Stimulated activated CD4-positive, alpha-beta T cell treated with anti-CD3 and anti-CD28 coated beads, TNF-alpha, amount 100 ng/mL, for 48 hours (primary cell): ENCODE measurements around the gene PDE4D.
"Not testable (repeated sequence)": the region's sequence is repeated elsewhere in the genome, so short reads cannot be mapped to it uniquely, and the experiment has no call there.

Experiments
- DNase-seq, 3 donors: peaks; one replicate each; pipeline ENCODE4 v3.0.0-alpha.2; 2020; ENCODE audit warnings: low read depth in 3 of 3

Gene PDE4D

GRCh38 chr5:59421986-59422941 is 471.3 kb downstream of the PDE4D start:
- no peak for DNase-seq

GRCh38 chr5:59420596-59420995 is 472.9 kb downstream of the PDE4D start:
- DNase-seq, result no peak

- no peak for DNase-seq
Measured at GRCh38 chr5:59418808-59419207, 474.7 kb downstream of the PDE4D start.

- no peak for DNase-seq
Measured at GRCh38 chr5:59416451-59416850, 477.1 kb downstream of the PDE4D start.

GRCh38 chr5:59416026-59416425 is 477.5 kb downstream of the PDE4D start:
- DNase-seq, result no peak

- DNase-seq, result no peak
Measured at GRCh38 chr5:59412428-59412827, 481.1 kb downstream of the PDE4D start.

GRCh38 chr5:59408997-59409396 is 484.5 kb downstream of the PDE4D start:
- DNase-seq, result not testable (repeated sequence)

GRCh38 chr5:59407967-59408366 is 485.6 kb downstream of the PDE4D start:
- DNase-seq, result no peak

GRCh38 chr5:59401637-59402036 is 491.9 kb downstream of the PDE4D start:
- DNase-seq, result no peak

- not testable (repeated sequence) for DNase-seq
Measured at GRCh38 chr5:59394956-59395355, 498.6 kb downstream of the PDE4D start.

- DNase-seq, result no peak
Measured at GRCh38 chr5:59393585-59394420, 499.7 kb downstream of the PDE4D start.

- no peak for DNase-seq
Measured at GRCh38 chr5:59391576-59391975, 501.9 kb downstream of the PDE4D start.

GRCh38 chr5:59390989-59391388 is 502.5 kb downstream of the PDE4D start:
- no peak for DNase-seq

GRCh38 chr5:59390074-59390659 is 503.4 kb downstream of the PDE4D start:
- DNase-seq, result peak in 1 of 3 donors; percentile 11

- no peak for DNase-seq
Measured at GRCh38 chr5:59387127-59387526, 506.4 kb downstream of the PDE4D start.

- DNase-seq, result no peak
Measured at GRCh38 chr5:59385700-59386099, 507.8 kb downstream of the PDE4D start.

GRCh38 chr5:59380350-59380951 is 513.1 kb downstream of the PDE4D start:
- no peak for DNase-seq

- not testable (repeated sequence) for DNase-seq
Measured at GRCh38 chr5:59374036-59374435, 519.5 kb downstream of the PDE4D start.

GRCh38 chr5:59371525-59372127 is 521.9 kb downstream of the PDE4D start:
- no peak for DNase-seq

GRCh38 chr5:59368951-59369350 is 524.6 kb downstream of the PDE4D start:
- no peak for DNase-seq

- DNase-seq, result peak in 1 of 3 donors; percentile 51
Measured at GRCh38 chr5:59367791-59368394, 525.6 kb downstream of the PDE4D start.
